HepG2 (cell line): ENCODE measurements around the gene NUB1. TPM values are rescaled to one million over a fixed set of nuclear protein-coding genes. Genes with fewer than 3 reads are reported as not detected.

Experiments
- ATAC-seq: fragments of 200-7000 bp; cut with Tn5 transposase; 3 replicates; pipeline ENCODE4 v1.9.1; 2020; ENCODE audit warnings: mild to moderate bottlenecking, moderate library complexity
- BruUV-seq: library from RNA; stranded (reverse); fragments of 400-500 nt; replicated peaks from 2 replicates; lab custom pipeline; 2021; lab: Mats Ljungman, UMichigan
- CTCF ChIA-PET: fragments of 300-600 bp; formaldehyde crosslinking; extraction: SDS; loops from one replicate; lab custom pipeline; 2021; ENCODE audit warnings: low total read pairs, inconsistent platforms, low intra/inter-chr PET ratio; lab: Yijun Ruan, JAX
- POLR2A ChIA-PET: fragments of 350-600 bp; sonication (Branson Sonifier 250); formaldehyde crosslinking; loops from one replicate; lab custom pipeline; 2020; ENCODE audit warnings: antibody characterized with exemption, inconsistent platforms; lab: Yijun Ruan, JAX
- DNase-seq: peaks from one replicate; pipeline ENCODE4 v3.0.0-alpha.2; 2015; ENCODE audit warnings: low spot score
- FAIRE-seq: peaks from 3 replicates; lab custom pipeline; 2011; peaks lifted over from hg19 to GRCh38; lab: Jason Lieb, UNC
- H2AFZ ChIP-seq: one replicate; pipeline ENCODE4 v1.6.1; 2011; ENCODE audit warnings: low read length, inconsistent platforms
- H3K27ac ChIP-seq: fragments of 300-600 bp; 3 replicates; pipeline ENCODE4 v1.8.0; 2011; ENCODE audit warnings: mixed run types, mild to moderate bottlenecking, mixed read lengths, low read length, inconsistent platforms; ENCODE audit not compliant: insufficient read depth; ENCODE audit errors: extremely low read length
- H3K27me3 ChIP-seq, 2 experiments: fragments of 200-600 bp in 1 of 2; 2 replicates in 1 of 2; 3 replicates in 1 of 2; pipeline versions ENCODE4 v1.6.0 to v1.8.0; 2011; ENCODE audit warnings: low read length in 2 of 2, mild to moderate bottlenecking in 2 of 2, moderate library complexity in 2 of 2, inconsistent platforms in 1 of 2; ENCODE audit not compliant: insufficient read depth in 2 of 2, control insufficient read depth in 1 of 2
- H3K36me3 ChIP-seq, 2 experiments: fragments of 200-600 bp in 1 of 2; replicated peaks in 1 of 2; 2 replicates in 1 of 2; 3 replicates in 1 of 2; pipeline versions ENCODE4 v1.5.1 to v1.8.0; 2011; ENCODE audit warnings: low read length in 2 of 2, inconsistent platforms in 1 of 2; ENCODE audit not compliant: insufficient read depth in 2 of 2, control insufficient read depth in 1 of 2
- H3K4me1 ChIP-seq: 2 replicates; pipeline ENCODE4 v1.5.1; 2012; ENCODE audit warnings: low read length, inconsistent platforms; ENCODE audit not compliant: insufficient read depth
- H3K4me2 ChIP-seq: 2 replicates; pipeline ENCODE4 v1.6.0; 2011; ENCODE audit warnings: low read depth, low read length, inconsistent platforms
- H3K4me3 ChIP-seq, 3 experiments: fragments of 200-600 bp in 1 of 3; sonication (generic), shearing (Covaris generic) in 1 of 3; replicated peaks in 1 of 3; 2 replicates each; pipeline ENCODE4 v1.5.1; 2011 to 2016; ENCODE audit warnings: low read length in 3 of 3, inconsistent platforms in 2 of 3, low read depth in 2 of 3, mild to moderate bottlenecking in 2 of 3, control low read depth in 1 of 3, mixed read lengths in 1 of 3; ENCODE audit not compliant: insufficient read depth in 1 of 3
- H3K79me2 ChIP-seq: one replicate; pipeline ENCODE4 v1.6.1; 2011; ENCODE audit warnings: low read length, inconsistent platforms; ENCODE audit not compliant: insufficient read depth
- H3K9ac ChIP-seq: 2 replicates; pipeline ENCODE4 v1.6.0; 2011; ENCODE audit warnings: mild to moderate bottlenecking, low read depth, low read length, inconsistent platforms; ENCODE audit not compliant: insufficient read depth
- H3K9me3 ChIP-seq: 2 replicates; pipeline ENCODE4 v1.5.1; 2012; ENCODE audit warnings: mild to moderate bottlenecking, low read length
- H4K20me1 ChIP-seq: 2 replicates; pipeline ENCODE4 v1.6.0; 2011; ENCODE audit warnings: inconsistent platforms, mild to moderate bottlenecking, low read length, moderate library complexity; ENCODE audit not compliant: insufficient read depth
- ADNP ChIP-seq: sonication (generic); formaldehyde crosslinking; IDR thresholded peaks from 2 replicates; pipeline ENCODE4 v1.4.0; 2020; ENCODE audit warnings: missing genetic modification reagents
- CBX2 ChIP-seq, 2 experiments: fragments of 200-600 bp in 1 of 2; sonication (generic); formaldehyde crosslinking in 1 of 2; IDR thresholded peaks; 2 replicates each; pipeline versions ENCODE4 v1.7.0 to v1.8.1; 2018 to 2022; ENCODE audit warnings: low read depth in 2 of 2, low read length in 1 of 2, mild to moderate bottlenecking in 1 of 2, missing genetic modification reagents in 1 of 2
- HNRNPH1 ChIP-seq: fragments of 200-400 bp; formaldehyde crosslinking; optimal IDR thresholded peaks from 2 replicates; pipeline ENCODE3; 2017; ENCODE audit warnings: mild to moderate bottlenecking, low read depth, low read length
- HOXA3 ChIP-seq: sonication (generic); formaldehyde crosslinking; IDR thresholded peaks from 2 replicates; pipeline ENCODE4 v1.5.0; 2020; ENCODE audit warnings: missing genetic modification reagents
- MAFF ChIP-seq: IDR thresholded peaks from 2 replicates; pipeline ENCODE4 v1.6.1; 2011; ENCODE audit warnings: low read depth, low read length, improper control_type of control experiment
- NFIB ChIP-seq: sonication (generic); formaldehyde crosslinking; IDR thresholded peaks from 2 replicates; pipeline ENCODE4 v1.9.0; 2021; ENCODE audit warnings: missing genetic modification reagents, mild to moderate bottlenecking, borderline replicate concordance
- SP1 ChIP-seq, 2 experiments: fragments of 450-650 bp in 1 of 2; sonication (generic) in 1 of 2; formaldehyde crosslinking in 1 of 2; IDR thresholded peaks; 2 replicates each; pipeline versions ENCODE4 v1.4.0 to v1.6.1; 2016 to 2020; ENCODE audit warnings: missing genetic modification reagents in 1 of 2
- TEAD3 ChIP-seq: optimal IDR thresholded peaks from 2 replicates; pipeline ENCODE3; 2016; ENCODE audit warnings: borderline replicate concordance
- ZFP90 ChIP-seq: sonication (generic); formaldehyde crosslinking; IDR thresholded peaks from 2 replicates; pipeline ENCODE4 v1.8.0; 2022; ENCODE audit warnings: missing genetic modification reagents, mild to moderate bottlenecking, inconsistent platforms, borderline replicate concordance
- WGBS: methylation state at CpG from one replicate; pipeline ENCODE4 v1.1.6; 2017; ENCODE audit warnings: low lambda C conversion rate; 5-methylcytosine and 5-hydroxymethylcytosine counted together
- in situ Hi-C: cut with HindIII; loops from 2 replicates; pipeline ENCODE4 v1.10.0; 2017; ENCODE audit warnings: low pct_unique_long_range_greater_than_20kb; ENCODE audit not compliant: extremely low pct_ligation_motif_present
- intact Hi-C: fragments of 100-400 bp; cut with micrococcal nuclease; formaldehyde crosslinking; loops from one replicate; pipeline ENCODE4 v1.10.0; 2022; ENCODE audit not compliant: unreplicated experiment
- polyA plus RNA-seq, 8 experiments: library from polyadenylated mRNA; depleted of rRNA in 3 of 8; stranded (reverse) in 7 of 8; unstranded in 1 of 8; fragments of >200 nt; fragmentation: Illumina TruSeq in 4 of 8; extraction: Trizol in 4 of 8; gene quantifications; 2 replicates each; pipeline versions ENCODE4 v1.2.1 to v1.2.3, GENCODE V29; 2011 to 2016; ENCODE audit warnings: low read depth in 4 of 8, missing spikeins in 1 of 8, mixed read lengths in 1 of 8; ENCODE audit not compliant: insufficient read depth in 1 of 8
- total RNA-seq, 5 experiments: library from RNA; depleted of rRNA; stranded (reverse); fragments of >200 nt; fragmentation: Illumina TruSeq; extraction: Trizol; gene quantifications; 2 replicates each; pipeline ENCODE4 v1.2.3, GENCODE V29; 2016; ENCODE audit warnings: low read depth in 1 of 5
- TF ChIP-seq, protein P1 (sequence below): sonication (generic); formaldehyde crosslinking; IDR thresholded peaks from 2 replicates; pipeline ENCODE4 v1.4.0; 2020; ENCODE audit warnings: missing genetic modification reagents
- TF ChIP-seq, protein P2 (sequence below): sonication (generic); formaldehyde crosslinking; IDR thresholded peaks from 2 replicates; pipeline ENCODE4 v1.5.1; 2020; ENCODE audit warnings: missing genetic modification reagents, mild to moderate bottlenecking, borderline replicate concordance
- TF ChIP-seq, protein P3 (sequence below): sonication (generic); formaldehyde crosslinking; IDR thresholded peaks from 2 replicates; pipeline ENCODE4 v1.5.0; 2020; ENCODE audit warnings: mild to moderate bottlenecking, missing genetic modification reagents, borderline replicate concordance
- TF ChIP-seq, protein P4 (sequence below): sonication (generic); formaldehyde crosslinking; IDR thresholded peaks from 2 replicates; pipeline ENCODE4 v1.5.1; 2020; ENCODE audit warnings: mild to moderate bottlenecking, missing genetic modification reagents, borderline replicate concordance

Gene NUB1
- total and polyA plus RNA-seq, 2 of the 13 experiments (the other 11 are each of a cell fraction or from before 2014, with no cell fraction given), result 27.1 to 37.0 TPM

DNA sequence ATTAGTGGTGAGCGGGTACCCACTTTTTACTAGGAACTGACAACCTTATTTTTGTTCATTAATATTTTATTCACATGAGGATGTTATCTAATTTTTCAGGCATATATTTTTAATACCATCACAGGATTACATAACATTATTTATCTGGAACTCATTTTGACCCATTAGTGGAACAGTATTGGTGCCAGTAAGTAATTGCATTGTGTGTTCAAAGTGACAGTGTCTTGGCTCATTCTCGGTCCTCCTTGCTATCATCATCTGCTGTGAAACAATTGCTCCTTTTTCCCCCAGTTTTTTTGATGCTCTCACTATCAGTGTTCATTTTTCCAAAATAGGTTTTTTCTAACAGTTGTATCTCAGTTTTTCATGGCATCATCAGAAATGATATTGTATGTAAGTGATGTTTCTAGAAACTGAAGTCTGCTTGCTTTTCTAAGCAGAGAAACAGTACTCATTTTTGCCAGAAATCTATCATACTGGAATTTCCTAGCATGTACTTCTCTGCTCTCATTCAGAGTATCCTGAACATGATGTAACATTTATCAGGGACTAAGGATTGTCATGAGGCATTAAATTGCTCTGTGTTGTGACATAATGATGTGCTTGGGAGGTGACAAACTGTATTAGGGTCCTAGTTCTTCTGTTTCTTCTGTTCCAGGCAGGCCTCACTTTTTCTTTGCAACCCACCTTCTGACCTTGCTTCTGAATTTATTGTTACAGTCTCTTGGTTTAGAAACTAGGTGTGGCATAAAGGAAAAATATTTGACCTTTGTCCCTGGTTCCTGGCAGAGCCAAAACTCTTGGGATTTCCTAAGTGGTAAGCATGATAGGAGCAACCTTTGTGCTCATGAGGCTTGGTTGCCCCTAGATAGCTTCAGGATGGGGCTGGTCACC is 4.2 kb downstream of the NUB1 start:
- intact Hi-C loops, result no loop called here
- Histone ChIP-seq H3K79me2 (peaks cover 14% of the 10 kb centered on the region), H3K36me3 (peaks cover 7 to 15% of the 10 kb centered on the region in 2 experiments), H3K9me3 (no peaks in the 10 kb centered on the region), H3K4me1 (peaks cover 43% of the 10 kb centered on the region), H3K4me3 (no peak overlapping the region), H4K20me1 (peaks cover 8% of the 10 kb centered on the region; the same call in 1 of the 2 replicates), H3K4me2 (no peak overlapping the region), H3K27me3 (no peaks in the 10 kb centered on the region), H3K27ac (no peak overlapping the region), H2AFZ (no peak overlapping the region), H3K9ac (no peak overlapping the region)
- CTCF ChIA-PET, result no interaction called here
- POLR2A ChIA-PET, result no interaction called here
- DNase-seq (no peak), FAIRE-seq (no peak), ATAC-seq (no peak)
- no TSS peak for BruUV-seq
- in situ Hi-C loops, result no loop called here
- 99% methylated on average over 2 of the region's 2 CpGs for WGBS
- no peak for TF ChIP-seq ADNP (CRISPR knock-in tag)
- TF ChIP-seq, protein P1, sequence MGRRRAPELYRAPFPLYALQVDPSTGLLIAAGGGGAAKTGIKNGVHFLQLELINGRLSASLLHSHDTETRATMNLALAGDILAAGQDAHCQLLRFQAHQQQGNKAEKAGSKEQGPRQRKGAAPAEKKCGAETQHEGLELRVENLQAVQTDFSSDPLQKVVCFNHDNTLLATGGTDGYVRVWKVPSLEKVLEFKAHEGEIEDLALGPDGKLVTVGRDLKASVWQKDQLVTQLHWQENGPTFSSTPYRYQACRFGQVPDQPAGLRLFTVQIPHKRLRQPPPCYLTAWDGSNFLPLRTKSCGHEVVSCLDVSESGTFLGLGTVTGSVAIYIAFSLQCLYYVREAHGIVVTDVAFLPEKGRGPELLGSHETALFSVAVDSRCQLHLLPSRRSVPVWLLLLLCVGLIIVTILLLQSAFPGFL, result no peak
- TF ChIP-seq, protein P2, sequence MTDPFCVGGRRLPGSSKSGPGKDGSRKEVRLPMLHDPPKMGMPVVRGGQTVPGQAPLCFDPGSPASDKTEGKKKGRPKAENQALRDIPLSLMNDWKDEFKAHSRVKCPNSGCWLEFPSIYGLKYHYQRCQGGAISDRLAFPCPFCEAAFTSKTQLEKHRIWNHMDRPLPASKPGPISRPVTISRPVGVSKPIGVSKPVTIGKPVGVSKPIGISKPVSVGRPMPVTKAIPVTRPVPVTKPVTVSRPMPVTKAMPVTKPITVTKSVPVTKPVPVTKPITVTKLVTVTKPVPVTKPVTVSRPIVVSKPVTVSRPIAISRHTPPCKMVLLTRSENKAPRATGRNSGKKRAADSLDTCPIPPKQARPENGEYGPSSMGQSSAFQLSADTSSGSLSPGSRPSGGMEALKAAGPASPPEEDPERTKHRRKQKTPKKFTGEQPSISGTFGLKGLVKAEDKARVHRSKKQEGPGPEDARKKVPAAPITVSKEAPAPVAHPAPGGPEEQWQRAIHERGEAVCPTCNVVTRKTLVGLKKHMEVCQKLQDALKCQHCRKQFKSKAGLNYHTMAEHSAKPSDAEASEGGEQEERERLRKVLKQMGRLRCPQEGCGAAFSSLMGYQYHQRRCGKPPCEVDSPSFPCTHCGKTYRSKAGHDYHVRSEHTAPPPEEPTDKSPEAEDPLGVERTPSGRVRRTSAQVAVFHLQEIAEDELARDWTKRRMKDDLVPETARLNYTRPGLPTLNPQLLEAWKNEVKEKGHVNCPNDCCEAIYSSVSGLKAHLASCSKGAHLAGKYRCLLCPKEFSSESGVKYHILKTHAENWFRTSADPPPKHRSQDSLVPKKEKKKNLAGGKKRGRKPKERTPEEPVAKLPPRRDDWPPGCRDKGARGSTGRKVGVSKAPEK (CRISPR knock-in tag), result no peak
- no peak for TF ChIP-seq HOXA3 (CRISPR knock-in tag)
- no peak for TF ChIP-seq ZFP90 (CRISPR knock-in tag)
- TF ChIP-seq, protein P3, sequence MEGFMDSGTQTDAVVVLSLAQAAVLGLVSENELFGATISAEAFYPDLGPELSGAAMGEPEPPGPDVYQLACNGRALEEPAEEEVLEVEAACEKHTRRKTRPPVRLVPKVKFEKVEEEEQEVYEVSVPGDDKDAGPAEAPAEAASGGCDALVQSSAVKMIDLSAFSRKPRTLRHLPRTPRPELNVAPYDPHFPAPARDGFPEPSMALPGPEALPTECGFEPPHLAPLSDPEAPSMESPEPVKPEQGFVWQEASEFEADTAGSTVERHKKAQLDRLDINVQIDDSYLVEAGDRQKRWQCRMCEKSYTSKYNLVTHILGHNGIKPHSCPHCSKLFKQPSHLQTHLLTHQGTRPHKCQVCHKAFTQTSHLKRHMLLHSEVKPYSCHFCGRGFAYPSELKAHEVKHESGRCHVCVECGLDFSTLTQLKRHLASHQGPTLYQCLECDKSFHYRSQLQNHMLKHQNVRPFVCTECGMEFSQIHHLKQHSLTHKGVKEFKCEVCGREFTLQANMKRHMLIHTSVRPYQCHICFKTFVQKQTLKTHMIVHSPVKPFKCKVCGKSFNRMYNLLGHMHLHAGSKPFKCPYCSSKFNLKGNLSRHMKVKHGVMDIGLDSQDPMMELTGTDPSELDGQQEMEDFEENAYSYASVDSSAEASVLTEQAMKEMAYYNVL (CRISPR knock-in tag), result no peak
- TF ChIP-seq CBX2 (IDR thresholded peaks at IDR 0.05; ENCODE audit: low read depth, low read length), result no peak
- TF ChIP-seq CBX2 (CRISPR knock-in tag; IDR thresholded peaks at IDR 0.05; ENCODE audit: low read depth), result no peak
- TF ChIP-seq, protein P4, sequence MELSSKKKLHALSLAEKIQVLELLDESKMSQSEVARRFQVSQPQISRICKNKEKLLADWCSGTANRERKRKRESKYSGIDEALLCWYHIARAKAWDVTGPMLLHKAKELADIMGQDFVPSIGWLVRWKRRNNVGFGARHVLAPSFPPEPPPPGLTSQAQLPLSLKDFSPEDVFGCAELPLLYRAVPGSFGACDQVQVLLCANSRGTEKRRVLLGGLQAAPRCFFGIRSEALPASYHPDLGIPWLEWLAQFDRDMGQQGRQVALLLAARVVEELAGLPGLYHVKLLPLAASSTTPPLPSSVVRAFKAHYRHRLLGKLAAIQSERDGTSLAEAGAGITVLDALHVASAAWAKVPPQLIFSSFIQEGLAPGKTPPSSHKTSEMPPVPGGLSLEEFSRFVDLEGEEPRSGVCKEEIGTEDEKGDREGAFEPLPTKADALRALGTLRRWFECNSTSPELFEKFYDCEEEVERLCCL, result no peak
- no peak for TF ChIP-seq NFIB
- TF ChIP-seq MAFF, result no peak
- no peak for TF ChIP-seq TEAD3 (CRISPR knock-in tag)
- TF ChIP-seq SP1 (IDR thresholded peaks at IDR 0.05), result no peak
- no peak for TF ChIP-seq SP1 (CRISPR knock-in tag; IDR thresholded peaks at IDR 0.05)
- no peak for TF ChIP-seq HNRNPH1
